Nephron progenitor cell (in vitro differentiated cells): ENCODE results near the gene USP7.

Source experiments
- DNase-seq: peaks from one replicate; pipeline ENCODE4 v3.0.0; 2021
- H3K27ac Mint-ChIP-seq: 2 replicates; pipeline ENCODE4 v1.8.0; 2021; ENCODE audit warnings: mild to moderate bottlenecking, moderate library complexity, mixed read lengths
- H3K27me3 Mint-ChIP-seq: 2 replicates; pipeline ENCODE4 v1.8.0; 2021; ENCODE audit warnings: mild to moderate bottlenecking, low read depth, mixed read lengths; ENCODE audit not compliant: poor library complexity
- H3K36me3 Mint-ChIP-seq: 2 replicates; pipeline ENCODE4 v1.8.0; 2021; ENCODE audit warnings: low read depth, mixed read lengths
- H3K4me1 Mint-ChIP-seq: 2 replicates; pipeline ENCODE4 v1.8.0; 2021; ENCODE audit warnings: mixed read lengths
- H3K4me3 Mint-ChIP-seq: 2 replicates; pipeline ENCODE4 v1.8.0; 2021; ENCODE audit warnings: mild to moderate bottlenecking, moderate library complexity, mixed read lengths
- H3K9me3 Mint-ChIP-seq: 2 replicates; pipeline ENCODE4 v1.8.0; 2021; ENCODE audit warnings: mild to moderate bottlenecking, moderate library complexity, mixed read lengths
- CTCF ChIP-seq: fragments of 200-600 bp; sonication (generic); IDR thresholded peaks from 2 replicates; pipeline ENCODE4 v1.5.0; 2021; ENCODE audit warnings: antibody characterized with exemption

Gene USP7

DNA sequence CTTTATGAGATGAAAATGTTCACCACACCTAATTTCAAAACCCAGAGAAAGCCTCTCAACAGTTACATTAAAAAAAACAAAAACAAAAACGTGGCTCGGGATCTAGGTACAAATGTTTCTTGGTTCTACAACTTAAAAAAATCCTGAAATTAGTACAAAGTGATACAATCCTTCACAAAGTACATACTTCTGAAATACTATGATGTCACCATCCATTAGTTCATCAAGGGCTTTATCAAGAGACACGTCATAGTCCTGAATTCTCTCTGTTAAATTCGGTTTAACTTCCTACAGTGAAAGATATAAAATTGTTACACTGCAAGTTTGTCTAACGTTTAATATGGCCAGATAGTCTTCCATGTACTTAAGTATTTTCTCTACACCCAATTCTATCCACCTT, 63.4 kb downstream of the USP7 start:
- H3K36me3 Mint-ChIP-seq: peaks cover 85% of the 10 kb centered on the region
- no peaks in the 10 kb centered on the region for H3K27me3 Mint-ChIP-seq
- no peak overlapping the region for H3K4me3 Mint-ChIP-seq
- H3K27ac Mint-ChIP-seq: peak overlapping the region; percentile 54
- no peak for DNase-seq
- no peaks in the 10 kb centered on the region for H3K9me3 Mint-ChIP-seq
- TF ChIP-seq CTCF: no peak
- no peaks in the 10 kb centered on the region for H3K4me1 Mint-ChIP-seq

- no peak for DNase-seq
- peaks cover 85% of the 10 kb centered on the region for H3K36me3 Mint-ChIP-seq
- H3K4me3 Mint-ChIP-seq: no peak overlapping the region
- no peak for TF ChIP-seq CTCF
- no peaks in the 10 kb centered on the region for H3K9me3 Mint-ChIP-seq
- no peaks in the 10 kb centered on the region for H3K27me3 Mint-ChIP-seq
- peak overlapping the region; percentile 54 for H3K27ac Mint-ChIP-seq
- H3K4me1 Mint-ChIP-seq: peaks cover 2% of the 10 kb centered on the region
Observed at GRCh38 chr16:8899709-8900317, 63.9 kb downstream of the USP7 start.

- no peak for DNase-seq
- Mint-ChIP-seq H3K4me1 (peaks cover 7% of the 10 kb centered on the region), H3K27me3 (no peaks in the 10 kb centered on the region), H3K36me3 (peaks cover 84% of the 10 kb centered on the region), H3K27ac (peak overlapping the region; percentile 45), H3K9me3 (no peaks in the 10 kb centered on the region), H3K4me3 (no peak overlapping the region)
- no peak for TF ChIP-seq CTCF
Observed at GRCh38 chr16:8898660-8899318, 64.9 kb downstream of the USP7 start.

GRCh38 chr16:8894736-8895334, 68.9 kb downstream of the USP7 start:
- DNase-seq: no peak
- H3K4me1 Mint-ChIP-seq: peaks cover 45% of the 10 kb centered on the region
- no peaks in the 10 kb centered on the region for H3K9me3 Mint-ChIP-seq
- peaks cover 86% of the 10 kb centered on the region for H3K36me3 Mint-ChIP-seq
- no peak overlapping the region for H3K4me3 Mint-ChIP-seq
- H3K27me3 Mint-ChIP-seq: peaks cover 4% of the 10 kb centered on the region
- no peak overlapping the region for H3K27ac Mint-ChIP-seq
- no peak for TF ChIP-seq CTCF

DNA sequence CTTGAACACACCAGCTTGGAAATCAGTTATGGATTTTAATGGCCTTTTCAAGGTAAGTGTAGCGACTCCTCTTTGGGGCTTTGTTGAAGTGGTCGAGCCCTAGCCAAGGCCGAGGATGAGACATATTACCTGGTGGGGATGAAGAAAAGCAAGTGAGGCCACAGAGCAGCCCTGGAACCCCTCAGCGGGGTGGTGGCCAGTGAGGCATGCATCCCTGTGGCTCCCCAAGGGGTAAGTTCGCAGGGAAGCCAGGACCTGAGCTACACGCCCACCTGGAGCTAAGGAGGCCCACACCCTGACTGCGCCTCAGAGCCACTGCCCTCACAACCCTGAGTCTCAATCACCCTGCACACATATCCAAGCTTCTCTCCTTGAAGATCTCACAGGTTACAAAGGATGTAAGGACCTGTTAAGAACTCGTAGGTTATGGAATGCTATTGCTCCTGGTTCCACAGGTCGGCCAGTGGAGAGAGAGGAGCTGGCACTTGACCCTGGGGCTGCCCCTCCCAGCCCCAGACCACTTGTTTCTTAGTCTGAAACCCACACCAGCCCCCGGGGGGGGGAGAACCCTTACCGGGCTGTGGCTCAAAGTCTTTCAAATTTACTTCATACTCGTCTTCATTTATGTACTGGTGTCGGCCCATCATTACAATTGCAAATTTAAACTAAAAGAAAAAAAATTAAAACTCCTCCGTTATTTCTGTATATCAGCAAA, 69.6 kb downstream of the USP7 start:
- Mint-ChIP-seq H3K36me3 (peaks cover 79% of the 10 kb centered on the region), H3K27me3 (peaks cover 4% of the 10 kb centered on the region), H3K4me3 (no peak overlapping the region), H3K27ac (no peak overlapping the region), H3K9me3 (no peaks in the 10 kb centered on the region), H3K4me1 (peaks cover 45% of the 10 kb centered on the region)
- TF ChIP-seq CTCF: no peak
- no peak for DNase-seq
